HUES64 (cell line): ENCODE measurements around the gene GULP1.
"Not testable (repeated sequence)": the region's sequence is repeated elsewhere in the genome, so short reads cannot be mapped to it uniquely, and the experiment has no call there.

Source experiments
- H3K27ac ChIP-seq: 2 replicates; pipeline ENCODE4 v1.7.0; 2013; ENCODE audit warnings: low read depth, low read length, inconsistent platforms
- H3K27me3 ChIP-seq: 2 replicates; pipeline ENCODE4 v1.6.1; 2013; ENCODE audit warnings: mild to moderate bottlenecking, low read length; ENCODE audit not compliant: insufficient read depth
- H3K36me3 ChIP-seq: 2 replicates; pipeline ENCODE4 v1.6.1; 2013; ENCODE audit warnings: mild to moderate bottlenecking, low read length; ENCODE audit not compliant: insufficient read depth
- H3K4me1 ChIP-seq: 2 replicates; pipeline ENCODE4 v1.6.1; 2013; ENCODE audit warnings: mild to moderate bottlenecking, low read length, moderate library complexity; ENCODE audit not compliant: insufficient read depth
- H3K4me3 ChIP-seq: 2 replicates; pipeline ENCODE4 v1.5.1; 2013; ENCODE audit warnings: mild to moderate bottlenecking, low read length, moderate library complexity
- H3K9ac ChIP-seq: 2 replicates; pipeline ENCODE4 v1.6.1; 2013; ENCODE audit warnings: mild to moderate bottlenecking, low read depth, low read length
- H3K9me3 ChIP-seq: 2 replicates; pipeline ENCODE4 v1.6.1; 2013; ENCODE audit warnings: low read depth, low read length; ENCODE audit not compliant: insufficient read depth
- WGBS: fragments of 150-250, 120-280 bp; methylation state at CpG from one replicate; pipeline ENCODE4 v1.1.7; 2013; ENCODE audit warnings: missing lambda C conversion rate; 5-methylcytosine and 5-hydroxymethylcytosine counted together

GULP1 gene

GRCh38 chr2:188551671-188552070 lies 260.0 kb downstream of the GULP1 start:
- no peak overlapping the region for H3K27ac ChIP-seq
- H3K4me1 ChIP-seq = no peaks in the 10 kb centered on the region
- no peak overlapping the region for H3K4me3 ChIP-seq
- peaks cover 12% of the 10 kb centered on the region; the same call in 1 of the 2 replicates for H3K36me3 ChIP-seq
- 96% methylated on average over 3 of the region's 3 CpGs for WGBS
- H3K9me3 ChIP-seq = no peaks in the 10 kb centered on the region
- no peak overlapping the region for H3K9ac ChIP-seq
- no peaks in the 10 kb centered on the region for H3K27me3 ChIP-seq

- no peak overlapping the region for H3K27ac ChIP-seq
These were observed 265.4 kb downstream of the GULP1 start for GRCh38 chr2:188557081-188557480.

GRCh38 chr2:188559455-188559854 lies 267.8 kb downstream of the GULP1 start:
- H3K4me3 ChIP-seq, H3K9me3 ChIP-seq, H3K27ac ChIP-seq, H3K4me1 ChIP-seq, H3K9ac ChIP-seq, H3K27me3 ChIP-seq: not testable (repeated sequence)
- 95% methylated on average over 2 of the region's 2 CpGs for WGBS
- H3K36me3 ChIP-seq = peaks cover 35% of the 10 kb centered on the region

More at GRCh38 chr2:188557081-188557480, 265.4 kb downstream of the GULP1 start:
- no peaks in the 10 kb centered on the region for H3K4me1 ChIP-seq
- H3K36me3 ChIP-seq = peaks cover 35% of the 10 kb centered on the region
- no peak overlapping the region for H3K9ac ChIP-seq
- WGBS = 97% methylated on average over 1 of the region's 1 CpG
- H3K4me3 ChIP-seq = no peak overlapping the region
- no peaks in the 10 kb centered on the region for H3K9me3 ChIP-seq
- H3K27me3 ChIP-seq = no peaks in the 10 kb centered on the region

GRCh38 chr2:188561473-188561979 lies 269.9 kb downstream of the GULP1 start:
- H3K9ac ChIP-seq = no peak overlapping the region
- 95% methylated on average over 4 of the region's 4 CpGs for WGBS

GRCh38 chr2:188569431-188570165 lies 277.9 kb downstream of the GULP1 start:
- Histone ChIP-seq H3K4me3 (no peak overlapping the region), H3K27me3 (no peaks in the 10 kb centered on the region), H3K4me1 (no peaks in the 10 kb centered on the region), H3K27ac (no peak overlapping the region), H3K36me3 (peaks cover 54% of the 10 kb centered on the region), H3K9me3 (no peaks in the 10 kb centered on the region), H3K9ac (no peak overlapping the region)
- 96% methylated on average over 4 of the region's 4 CpGs for WGBS

More at GRCh38 chr2:188561473-188561979, 269.9 kb downstream of the GULP1 start:
- Histone ChIP-seq H3K27ac (no peak overlapping the region), H3K4me3 (no peak overlapping the region), H3K9me3 (no peaks in the 10 kb centered on the region), H3K4me1 (no peaks in the 10 kb centered on the region), H3K27me3 (no peaks in the 10 kb centered on the region), H3K36me3 (peaks cover 24% of the 10 kb centered on the region)

GRCh38 chr2:188570370-188570769 lies 278.7 kb downstream of the GULP1 start:
- H3K36me3 ChIP-seq = peaks cover 56% of the 10 kb centered on the region
- WGBS = 100% methylated on average over 1 of the region's 1 CpG
- H3K9ac ChIP-seq = no peak overlapping the region
- no peak overlapping the region for H3K4me3 ChIP-seq
- H3K9me3 ChIP-seq = no peaks in the 10 kb centered on the region
- no peaks in the 10 kb centered on the region for H3K27me3 ChIP-seq
- H3K4me1 ChIP-seq = no peaks in the 10 kb centered on the region
- no peak overlapping the region for H3K27ac ChIP-seq

- Histone ChIP-seq H3K27ac (no peak overlapping the region), H3K4me3 (no peak overlapping the region), H3K27me3 (no peaks in the 10 kb centered on the region), H3K9me3 (no peaks in the 10 kb centered on the region), H3K36me3 (peaks cover 64% of the 10 kb centered on the region), H3K4me1 (no peaks in the 10 kb centered on the region), H3K9ac (no peak overlapping the region)
- 91% methylated on average over 3 of the region's 3 CpGs for WGBS
These were observed 280.0 kb downstream of the GULP1 start for GRCh38 chr2:188571543-188572303.

- WGBS = 97% methylated on average over 1 of the region's 1 CpG
- no peak overlapping the region for H3K4me3 ChIP-seq
- H3K9ac ChIP-seq = no peak overlapping the region
- H3K27ac ChIP-seq = no peak overlapping the region
- H3K4me1 ChIP-seq = no peaks in the 10 kb centered on the region
- no peaks in the 10 kb centered on the region for H3K27me3 ChIP-seq
- peaks cover 64% of the 10 kb centered on the region for H3K36me3 ChIP-seq
- no peaks in the 10 kb centered on the region for H3K9me3 ChIP-seq
These were observed 280.9 kb downstream of the GULP1 start for GRCh38 chr2:188572592-188572991.

- Histone ChIP-seq H3K36me3 (peaks cover 64% of the 10 kb centered on the region), H3K4me3 (no peak overlapping the region), H3K9me3 (no peaks in the 10 kb centered on the region), H3K27ac (no peak overlapping the region), H3K9ac (no peak overlapping the region), H3K4me1 (no peaks in the 10 kb centered on the region), H3K27me3 (no peaks in the 10 kb centered on the region)
- WGBS = 100% methylated on average over 1 of the region's 1 CpG
These were observed 281.8 kb downstream of the GULP1 start for GRCh38 chr2:188573453-188573852.

GRCh38 chr2:188576006-188576405 lies 284.3 kb downstream of the GULP1 start:
- Histone ChIP-seq H3K36me3 (peaks cover 46% of the 10 kb centered on the region), H3K4me1 (no peaks in the 10 kb centered on the region), H3K27ac (no peak overlapping the region), H3K9me3 (no peaks in the 10 kb centered on the region), H3K4me3 (no peak overlapping the region), H3K9ac (no peak overlapping the region), H3K27me3 (no peaks in the 10 kb centered on the region)
- WGBS = 94% methylated on average over 2 of the region's 2 CpGs

- Histone ChIP-seq H3K27ac (no peak overlapping the region), H3K36me3 (peaks cover 39% of the 10 kb centered on the region)
- WGBS = 100% methylated on average over 1 of the region's 1 CpG
These were observed 285.0 kb downstream of the GULP1 start for GRCh38 chr2:188576651-188577050.

More at GRCh38 chr2:188576651-188577050, 285.0 kb downstream of the GULP1 start:
- H3K9ac ChIP-seq = no peak overlapping the region
- H3K4me3 ChIP-seq = no peak overlapping the region
- H3K27me3 ChIP-seq = no peaks in the 10 kb centered on the region
- H3K9me3 ChIP-seq = no peaks in the 10 kb centered on the region
- H3K4me1 ChIP-seq = no peaks in the 10 kb centered on the region
